CD4-positive, alpha-beta T cell (primary cell): ENCODE data around the gene FADS1. TPM values are rescaled to one million over a fixed set of nuclear protein-coding genes. Genes with fewer than 3 reads are reported as not detected.

Source experiments
- ATAC-seq: fragments of 200-7000 bp; cut with Tn5 transposase; one replicate; pipeline ENCODE4 v1.10.0; 2022; ENCODE audit warnings: mild to moderate bottlenecking; ENCODE audit not compliant: poor library complexity
- CTCF ChIA-PET: fragments of 350-600 bp; sonication (Branson Sonifier 250); formaldehyde crosslinking; loops from one replicate; lab custom pipeline; 2021; ENCODE audit warnings: antibody characterized with exemption, inconsistent platforms; lab: Charles Lee
- POLR2A ChIA-PET: fragments of 350-600 bp; sonication (Branson Sonifier 250); formaldehyde crosslinking; loops from one replicate; lab custom pipeline; 2021; ENCODE audit warnings: antibody characterized with exemption, inconsistent platforms; lab: Charles Lee
- DNase-seq, 14 experiments: peaks; one replicate each; pipeline ENCODE4 v3.0.0-alpha.2; 2013 to 2020; ENCODE audit warnings: mixed read lengths in 2 of 14
- H3K27ac ChIP-seq, 2 donors: one replicate each; pipeline versions ENCODE4 v1.5.1 to v1.7.0; 2013; ENCODE audit warnings: low read length in 2 of 2, low read depth in 1 of 2, mild to moderate bottlenecking in 1 of 2
- H3K27me3 ChIP-seq, 2 experiments: 1 replicate in 1 of 2; 2 replicates in 1 of 2; pipeline versions ENCODE4 v1.6.1 to v1.7.0; 2013; ENCODE audit warnings: low read length in 2 of 2, control low read depth in 1 of 2, mild to moderate bottlenecking in 1 of 2, moderate library complexity in 1 of 2; ENCODE audit not compliant: insufficient read depth in 2 of 2, control insufficient read depth in 1 of 2
- H3K36me3 ChIP-seq: one replicate; pipeline ENCODE4 v1.6.1; 2013; ENCODE audit warnings: low read length, control low read depth; ENCODE audit not compliant: insufficient read depth
- H3K4me1 ChIP-seq: one replicate; pipeline ENCODE4 v1.6.1; 2013; ENCODE audit warnings: low read length, control low read depth; ENCODE audit not compliant: insufficient read depth
- H3K4me3 ChIP-seq: one replicate; pipeline ENCODE4 v1.5.1; 2013; ENCODE audit warnings: mild to moderate bottlenecking, low read length, moderate library complexity
- H3K9me3 ChIP-seq, 2 experiments: 1 replicate in 1 of 2; 2 replicates in 1 of 2; pipeline versions ENCODE4 v1.6.1 to v1.7.0; 2013; ENCODE audit warnings: low read length in 2 of 2, mild to moderate bottlenecking in 2 of 2, control low read depth in 1 of 2, moderate library complexity in 1 of 2; ENCODE audit not compliant: control insufficient read depth in 1 of 2, insufficient read depth in 1 of 2
- H3K27ac Mint-ChIP-seq: one replicate; pipeline ENCODE4 v1.8.0; 2020; ENCODE audit warnings: mixed read lengths
- H3K27me3 Mint-ChIP-seq: one replicate; pipeline ENCODE4 v1.8.0; 2021; ENCODE audit warnings: mixed read lengths
- H3K36me3 Mint-ChIP-seq: one replicate; pipeline ENCODE4 v1.8.0; 2021; ENCODE audit warnings: low read depth, mixed read lengths
- H3K4me1 Mint-ChIP-seq: one replicate; pipeline ENCODE4 v1.8.0; 2021; ENCODE audit warnings: low read depth, mixed read lengths
- H3K4me3 Mint-ChIP-seq: one replicate; pipeline ENCODE4 v1.8.0; 2020; ENCODE audit warnings: mild to moderate bottlenecking, mixed read lengths
- H3K9me3 Mint-ChIP-seq: one replicate; pipeline ENCODE4 v1.8.0; 2020; ENCODE audit warnings: mixed read lengths
- intact Hi-C, 2 experiments: fragments of 100-400 bp; cut with DNase I in 1 of 2; cut with micrococcal nuclease in 1 of 2; formaldehyde crosslinking; loops; one replicate each; pipeline versions ENCODE4 v1.15.1 to v1.9.0; 2023 to 2025; cut with DNase I, micrococcal nuclease
- total RNA-seq, 174 experiments: library from RNA in 2 of 174; stranded (reverse) in 2 of 174; gene quantifications; one replicate each; pipeline ENCODE4 v1.2.3 and lab custom pipeline; 2021 to 2026
- TF ChIP-seq, protein P1 (sequence below): fragments of 200-600 bp; IDR thresholded peaks from one replicate; pipeline ENCODE4 v1.8.0; 2022; ENCODE audit warnings: antibody characterized with exemption, mild to moderate bottlenecking

FADS1 gene
- total RNA-seq, 2 experiments from 2014 or later: 0.56 to 0.77 TPM

DNA sequence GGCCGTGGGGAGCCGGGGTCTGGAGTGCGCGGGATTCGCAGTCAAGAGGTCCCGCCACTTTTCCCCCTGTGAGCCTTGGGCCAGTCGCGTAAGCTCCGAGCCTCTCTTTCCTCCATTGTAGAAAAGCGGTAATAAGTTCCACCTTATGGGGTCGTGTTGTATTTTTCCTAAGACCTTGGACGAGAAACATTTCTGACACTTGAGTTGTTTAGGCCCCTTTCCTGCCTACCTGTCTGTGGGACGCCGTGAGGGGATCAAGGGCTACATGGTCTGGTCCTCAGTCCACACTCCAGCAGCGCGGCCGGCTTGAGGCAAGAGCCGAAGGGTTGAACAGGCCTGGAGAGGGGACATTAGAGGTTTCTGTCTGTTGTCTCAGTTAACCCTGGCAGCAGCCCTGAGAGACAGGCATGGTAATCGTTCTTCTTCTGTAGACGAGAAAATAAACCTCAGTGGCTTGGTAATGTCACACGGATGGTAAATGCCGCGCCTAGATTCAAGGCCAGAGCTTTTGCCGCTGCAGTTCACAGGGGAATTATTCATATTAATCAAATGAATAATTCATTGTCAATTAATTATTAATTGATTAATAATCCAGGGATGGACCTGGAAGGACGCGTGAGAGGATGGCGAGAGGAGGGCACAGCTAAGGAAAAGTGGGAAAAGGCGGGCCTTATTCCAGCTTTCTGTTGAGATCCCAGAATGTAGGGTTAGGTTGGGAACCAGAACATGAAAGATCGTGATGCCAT lies 23.5 kb downstream of the FADS1 start:
- Mint-ChIP-seq H3K27me3 (no peaks in the 10 kb centered on the region), H3K4me1 (peaks cover 44% of the 10 kb centered on the region), H3K36me3 (peaks cover 45% of the 10 kb centered on the region), H3K27ac (peak overlapping the region; percentile 95), H3K4me3 (peak overlapping the region; percentile 94), H3K9me3 (no peaks in the 10 kb centered on the region)
- CTCF ChIA-PET: interaction anchor here (1.0 to 1.9 kb wide), 3 partner anchors 60 to 315 kb away, joined by 3 to 9 read pairs (median 6); no protein-coding TSS in a partner anchor
- TF ChIP-seq, protein P1, sequence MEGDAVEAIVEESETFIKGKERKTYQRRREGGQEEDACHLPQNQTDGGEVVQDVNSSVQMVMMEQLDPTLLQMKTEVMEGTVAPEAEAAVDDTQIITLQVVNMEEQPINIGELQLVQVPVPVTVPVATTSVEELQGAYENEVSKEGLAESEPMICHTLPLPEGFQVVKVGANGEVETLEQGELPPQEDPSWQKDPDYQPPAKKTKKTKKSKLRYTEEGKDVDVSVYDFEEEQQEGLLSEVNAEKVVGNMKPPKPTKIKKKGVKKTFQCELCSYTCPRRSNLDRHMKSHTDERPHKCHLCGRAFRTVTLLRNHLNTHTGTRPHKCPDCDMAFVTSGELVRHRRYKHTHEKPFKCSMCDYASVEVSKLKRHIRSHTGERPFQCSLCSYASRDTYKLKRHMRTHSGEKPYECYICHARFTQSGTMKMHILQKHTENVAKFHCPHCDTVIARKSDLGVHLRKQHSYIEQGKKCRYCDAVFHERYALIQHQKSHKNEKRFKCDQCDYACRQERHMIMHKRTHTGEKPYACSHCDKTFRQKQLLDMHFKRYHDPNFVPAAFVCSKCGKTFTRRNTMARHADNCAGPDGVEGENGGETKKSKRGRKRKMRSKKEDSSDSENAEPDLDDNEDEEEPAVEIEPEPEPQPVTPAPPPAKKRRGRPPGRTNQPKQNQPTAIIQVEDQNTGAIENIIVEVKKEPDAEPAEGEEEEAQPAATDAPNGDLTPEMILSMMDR: no peak
- POLR2A ChIA-PET: interaction anchor here (0.6 to 2.8 kb wide), 9 partner anchors 14 to 578 kb away, joined by 3 to 12 read pairs (median 4); partner anchors contain the start of gene FTH1
- no peaks in the 10 kb centered on the region for H3K27me3 ChIP-seq
- peak overlapping the region; percentile 87 for H3K4me3 ChIP-seq
- H3K27ac ChIP-seq: peak overlapping the region; percentile 93 to 97
- no peaks in the 10 kb centered on the region for H3K9me3 ChIP-seq
- intact Hi-C loops: loop anchor here (5.0 to 10.0 kb wide), 3 partner anchors 172 to 872 kb away; partner anchors contain the start of genes C11orf98 (in 1 of the 2), CSKMT (in 1 of the 2), FTH1 (in 1 of the 2) and SDHAF2 (in 1 of the 2)
- peaks cover 36% of the 10 kb centered on the region for H3K36me3 ChIP-seq
- H3K4me1 ChIP-seq: peaks cover 34% of the 10 kb centered on the region
- peak; percentile 13 for ATAC-seq
- DNase-seq: no peak

DNA sequence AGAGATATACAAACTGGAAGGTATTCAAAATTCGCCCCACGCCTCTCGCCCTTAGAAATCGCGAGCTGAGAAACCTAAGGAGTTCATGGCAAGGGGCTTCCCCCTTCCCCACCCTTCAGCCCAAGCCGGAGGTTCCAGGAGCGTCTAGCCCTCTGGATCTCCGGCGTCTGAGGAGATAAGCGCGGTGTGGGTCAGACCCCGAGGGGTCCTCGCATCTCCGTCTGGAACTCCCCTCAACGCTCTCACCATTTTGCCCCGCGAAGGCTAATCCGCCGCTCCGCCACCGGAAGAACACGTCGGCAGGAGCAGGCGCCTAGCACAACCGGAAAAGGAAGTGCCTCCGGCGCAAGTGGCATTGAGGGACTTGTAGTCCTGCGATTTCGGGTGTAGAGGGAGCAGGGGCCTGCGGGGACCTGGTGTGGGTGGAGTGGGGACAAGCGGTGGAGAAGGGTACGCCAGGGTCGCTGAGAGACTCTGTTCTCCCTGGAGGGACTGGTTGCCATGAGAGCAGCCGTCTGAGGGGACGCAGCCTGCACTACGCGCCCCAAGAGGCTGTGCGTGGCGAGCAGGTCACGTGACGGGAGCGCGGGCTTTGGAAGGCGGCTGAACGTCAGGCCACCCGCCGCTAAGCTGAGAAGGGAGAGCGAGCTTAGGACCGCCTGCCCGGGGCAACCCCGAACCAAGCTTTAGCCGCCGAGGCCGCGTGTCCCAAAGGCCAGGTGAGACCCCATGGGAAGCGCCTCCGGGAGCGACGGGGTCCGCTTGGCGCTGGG lies 24.3 kb downstream of the FADS1 start, which contains the start of the genes FEN1 and TMEM258:
Gene FEN1, plus strand, starts transcription at position 602 of the 773 bp plus-strand sequence. CDS start 2,451 bp downstream, outside the sequence.
Gene TMEM258, minus strand, starts transcription at position 290 of the 773 bp plus-strand sequence. Its CDS starts 41 bp downstream, at position 249.
- POLR2A ChIA-PET: interaction anchor here (0.8 to 2.8 kb wide), 11 partner anchors 9 to 331 kb away, joined by 3 to 12 read pairs (median 4); partner anchors contain the start of gene FTH1
- Mint-ChIP-seq H3K27me3 (no peaks in the 10 kb centered on the region), H3K36me3 (peaks cover 50% of the 10 kb centered on the region), H3K27ac (peak within 1 kb of the TSS; percentile 95), H3K4me3 (peak within 1 kb of the TSS; percentile 94), H3K4me1 (peaks cover 44% of the 10 kb centered on the region), H3K9me3 (no peaks in the 10 kb centered on the region)
- no peaks in the 10 kb centered on the region for H3K27me3 ChIP-seq
- ATAC-seq (peak; percentile 88), DNase-seq (peak; percentile 74 to 94 (median 80))
- no peaks in the 10 kb centered on the region for H3K9me3 ChIP-seq
- intact Hi-C loops: loop anchor here (1.0 to 10.0 kb wide), 4 partner anchors 172 to 872 kb away; partner anchors contain the start of genes C11orf98 (in 1 of the 2), CSKMT (in 1 of the 2), FTH1 (in 1 of the 2) and SDHAF2 (in 1 of the 2)
- H3K4me1 ChIP-seq: peaks cover 34% of the 10 kb centered on the region
- H3K36me3 ChIP-seq: peaks cover 44% of the 10 kb centered on the region
- peak within 1 kb of the TSS; percentile 93 to 97 for H3K27ac ChIP-seq
- CTCF ChIA-PET: interaction anchor here (1.0 to 1.9 kb wide), 3 partner anchors 59 to 315 kb away, joined by 3 to 9 read pairs (median 6); no protein-coding TSS in a partner anchor
- TF ChIP-seq, protein P1: no peak
- H3K4me3 ChIP-seq: peak within 1 kb of the TSS; percentile 87
